H1 (cell line): ENCODE data around the gene SNHG17. TPM values are rescaled to one million over a fixed set of nuclear protein-coding genes. Genes with fewer than 3 reads are reported as not detected.
A peak's percentile ranks its signal among the peaks of the same experiment; 100 is the strongest.

Source experiments
- CTCF ChIA-PET: fragments of 300-600 bp; sonication (Branson Sonifier 250); formaldehyde crosslinking; loops from one replicate; lab custom pipeline; 2021; ENCODE audit not compliant: partially characterized antibody; lab: Charles Lee
- POLR2A ChIA-PET: fragments of 300-600 bp; sonication (Branson Sonifier 250); formaldehyde crosslinking; loops from one replicate; lab custom pipeline; 2021; ENCODE audit warnings: inconsistent platforms; ENCODE audit not compliant: partially characterized antibody; lab: Charles Lee
- DNase-seq, 2 experiments: peaks; one replicate each; pipeline versions ENCODE4 v3.0.0 to v3.0.0-alpha.2; 2010 to 2022; ENCODE audit warnings: low spot score in 2 of 2, low read depth in 1 of 2, mixed read lengths in 1 of 2
- FAIRE-seq: peaks from 2 replicates; lab custom pipeline; 2011; peaks lifted over from hg19 to GRCh38; lab: Jason Lieb, UNC
- H2AFZ ChIP-seq: 2 replicates; pipeline ENCODE4 v1.8.1; 2012; ENCODE audit warnings: low read length, inconsistent platforms
- H2AK5ac ChIP-seq: 2 replicates; pipeline ENCODE4 v1.6.1; 2013; ENCODE audit warnings: low read depth, low read length
- H2BK120ac ChIP-seq: replicated peaks from 2 replicates; pipeline ENCODE3; 2013; ENCODE audit warnings: low read depth, low read length, inconsistent platforms
- H2BK12ac ChIP-seq: 2 replicates; pipeline ENCODE4 v1.6.1; 2013; ENCODE audit warnings: low read depth, low read length
- H2BK15ac ChIP-seq: 2 replicates; pipeline ENCODE4 v1.6.1; 2013; ENCODE audit warnings: low read length
- H2BK20ac ChIP-seq: 2 replicates; pipeline ENCODE4 v1.6.1; 2013; ENCODE audit warnings: low read length
- H2BK5ac ChIP-seq: 2 replicates; pipeline ENCODE4 v1.6.1; 2013; ENCODE audit warnings: low read depth, low read length
- H3K14ac ChIP-seq: 2 replicates; pipeline ENCODE4 v1.6.1; 2013; ENCODE audit warnings: inconsistent platforms; ENCODE audit not compliant: insufficient read length
- H3K18ac ChIP-seq: 2 replicates; pipeline ENCODE4 v1.6.1; 2013; ENCODE audit warnings: low read length; ENCODE audit errors: extremely low read depth
- H3K23ac ChIP-seq: 2 replicates; pipeline ENCODE4 v1.6.1; 2013; ENCODE audit warnings: inconsistent platforms; ENCODE audit not compliant: insufficient read length
- H3K23me2 ChIP-seq: 2 replicates; pipeline ENCODE4 v1.6.1; 2013; ENCODE audit warnings: low read depth, low read length
- H3K27ac ChIP-seq: 2 replicates; pipeline ENCODE4 v1.6.1; 2011; ENCODE audit warnings: low read depth, low read length, inconsistent platforms
- H3K27me3 ChIP-seq, 4 experiments: replicated peaks in 1 of 4; 1 replicate in 1 of 4; 2 replicates in 3 of 4; pipeline versions ENCODE4 v1.6.1 to v1.8.1; 2011 to 2013; ENCODE audit warnings: low read length in 3 of 4, mild to moderate bottlenecking in 3 of 4, inconsistent platforms in 2 of 4, mixed read lengths in 2 of 4, moderate library complexity in 1 of 4; ENCODE audit not compliant: control insufficient read depth in 3 of 4, insufficient read depth in 3 of 4; ENCODE audit errors: extremely low read depth in 1 of 4
- H3K36me3 ChIP-seq, 4 experiments: 2 replicates each; pipeline versions ENCODE4 v1.6.1 to v1.8.1; 2011 to 2013; ENCODE audit warnings: mild to moderate bottlenecking in 4 of 4, low read length in 3 of 4, moderate library complexity in 2 of 4, control low read depth in 1 of 4, inconsistent platforms in 1 of 4; ENCODE audit not compliant: insufficient read depth in 4 of 4, control insufficient read depth in 2 of 4
- H3K4ac ChIP-seq: replicated peaks from 2 replicates; pipeline ENCODE3; 2013; ENCODE audit warnings: low read length, low read depth, mixed read lengths, inconsistent platforms; ENCODE audit not compliant: insufficient read length
- H3K4me1 ChIP-seq, 4 experiments: replicated peaks in 1 of 4; 1 replicate in 1 of 4; 2 replicates in 3 of 4; pipeline versions ENCODE4 v1.6.1 to v1.8.1; 2011 to 2013; ENCODE audit warnings: low read length in 3 of 4, inconsistent platforms in 2 of 4, mixed read lengths in 1 of 4; ENCODE audit not compliant: insufficient read depth in 4 of 4, control insufficient read depth in 3 of 4
- H3K4me2 ChIP-seq, 2 experiments: 2 replicates each; pipeline versions ENCODE4 v1.6.1 to v1.8.1; 2011 to 2013; ENCODE audit warnings: low read depth in 2 of 2, low read length in 2 of 2, control low read depth in 1 of 2, inconsistent platforms in 1 of 2, mild to moderate bottlenecking in 1 of 2; ENCODE audit not compliant: insufficient read depth in 1 of 2
- H3K4me3 ChIP-seq, 4 experiments: fragments of 200-600, 300-600 bp in 1 of 4; sonication (generic), shearing (Covaris generic), sonication (Bioruptor Twin) in 1 of 4; 2 replicates each; pipeline versions ENCODE4 v1.5.1 to v1.8.1; 2011 to 2016; ENCODE audit warnings: low read length in 4 of 4, low read depth in 3 of 4, control low read depth in 2 of 4, inconsistent platforms in 2 of 4, mild to moderate bottlenecking in 2 of 4, mixed read lengths in 1 of 4, moderate library complexity in 1 of 4; ENCODE audit not compliant: insufficient read depth in 2 of 4; ENCODE audit errors: extremely low read depth in 1 of 4
- H3K56ac ChIP-seq: replicated peaks from 2 replicates; pipeline ENCODE3; 2013; ENCODE audit warnings: low read depth, mild to moderate bottlenecking, mixed read lengths, low read length, inconsistent platforms; ENCODE audit not compliant: insufficient read length
- H3K79me1 ChIP-seq: 2 replicates; pipeline ENCODE4 v1.6.1; 2013; ENCODE audit warnings: low read depth, low read length, control low read depth
- H3K79me2 ChIP-seq, 2 experiments: 2 replicates each; pipeline versions ENCODE4 v1.6.1 to v1.8.1; 2012 to 2013; ENCODE audit warnings: low read length in 2 of 2, mild to moderate bottlenecking in 2 of 2, inconsistent platforms in 1 of 2; ENCODE audit not compliant: insufficient read depth in 2 of 2, control insufficient read depth in 1 of 2
- H3K9ac ChIP-seq, 4 experiments: replicated peaks in 1 of 4; 1 replicate in 1 of 4; 2 replicates in 3 of 4; pipeline versions ENCODE4 v1.6.1 to v1.8.1; 2011 to 2013; ENCODE audit warnings: low read depth in 3 of 4, low read length in 3 of 4, control low read depth in 2 of 4, mild to moderate bottlenecking in 2 of 4, moderate library complexity in 2 of 4, inconsistent platforms in 1 of 4; ENCODE audit errors: extremely low read depth in 1 of 4
- H3K9me3 ChIP-seq, 2 experiments: 2 replicates each; pipeline versions ENCODE4 v1.6.1 to v1.8.1; 2012 to 2013; ENCODE audit warnings: mild to moderate bottlenecking in 2 of 2, moderate library complexity in 2 of 2, control low read depth in 1 of 2, inconsistent platforms in 1 of 2, low read depth in 1 of 2, low read length in 1 of 2, mixed read lengths in 1 of 2; ENCODE audit not compliant: insufficient read depth in 2 of 2
- H4K20me1 ChIP-seq, 2 experiments: replicated peaks in 1 of 2; 2 replicates each; pipeline versions ENCODE3 to v1.8.1; 2011 to 2013; ENCODE audit warnings: inconsistent platforms in 2 of 2, low read length in 2 of 2, mild to moderate bottlenecking in 1 of 2; ENCODE audit not compliant: insufficient read depth in 2 of 2, control insufficient read depth in 1 of 2
- H4K5ac ChIP-seq: 2 replicates; pipeline ENCODE4 v1.6.1; 2013; ENCODE audit warnings: low read length, low read depth, mixed read lengths, inconsistent platforms; ENCODE audit not compliant: insufficient read length
- H4K8ac ChIP-seq: 2 replicates; pipeline ENCODE4 v1.8.0; 2013; ENCODE audit warnings: mild to moderate bottlenecking, moderate library complexity, low read length, inconsistent platforms; ENCODE audit not compliant: insufficient read depth; ENCODE audit errors: extremely low read depth
- H4K91ac ChIP-seq: replicated peaks from 2 replicates; pipeline ENCODE3; 2013; ENCODE audit warnings: low read length, mixed read lengths, inconsistent platforms; ENCODE audit not compliant: insufficient read length
- ASH2L ChIP-seq: fragments of 200-600, 300-600 bp; sonication (generic); IDR thresholded peaks from one replicate; pipeline ENCODE4 v1.7.1; 2017; ENCODE audit warnings: low read length
- HDAC6 ChIP-seq: IDR thresholded peaks from one replicate; pipeline ENCODE4 v1.7.1; 2012; ENCODE audit warnings: low read depth, mild to moderate bottlenecking, inconsistent platforms, low read length, moderate library complexity
- JUN ChIP-seq: IDR thresholded peaks from 2 replicates; pipeline ENCODE4 v1.6.1; 2011; ENCODE audit warnings: low read depth, mild to moderate bottlenecking, improper control_type of control experiment, low read length
- MAX ChIP-seq: IDR thresholded peaks from 2 replicates; pipeline ENCODE4 v1.6.1; 2012; ENCODE audit warnings: inconsistent platforms
- POLR2AphosphoS5 ChIP-seq: IDR thresholded peaks from 2 replicates; pipeline ENCODE4 v1.6.1; 2011; ENCODE audit warnings: low read depth, low read length
- RAD21 ChIP-seq, 2 experiments: IDR thresholded peaks in 1 of 2; conservative IDR thresholded peaks in 1 of 2; 2 replicates each; pipeline ENCODE4 v1.6.1; 2011; ENCODE audit warnings: low read depth in 2 of 2, low read length in 2 of 2, improper control_type of control experiment in 1 of 2, inconsistent platforms in 1 of 2, mild to moderate bottlenecking in 1 of 2, moderate library complexity in 1 of 2
- SIN3A ChIP-seq, 2 experiments: IDR thresholded peaks in 1 of 2; conservative IDR thresholded peaks in 1 of 2; 2 replicates each; pipeline ENCODE4 v1.6.1; 2011 to 2012; ENCODE audit warnings: low read length in 2 of 2, improper control_type of control experiment in 1 of 2, low read depth in 1 of 2, mild to moderate bottlenecking in 1 of 2
- WGBS, 2 experiments: shearing (Covaris generic) in 1 of 2; methylation state at CpG; one replicate each; pipeline versions ENCODE4 v1.1.6 to v1.1.7; 2013 to 2015; ENCODE audit warnings: low lambda C conversion rate in 2 of 2, mixed read lengths in 2 of 2, inconsistent platforms in 1 of 2, low coverage in 1 of 2, missing lambda C conversion rate in 1 of 2; ENCODE audit not compliant: insufficient replicate concordance in 2 of 2, insufficient coverage in 1 of 2, insufficient read length in 1 of 2; ENCODE audit errors: extremely low coverage in 1 of 2, missing lambda C conversion rate in 1 of 2; 5-methylcytosine and 5-hydroxymethylcytosine counted together
- polyA plus RNA-seq, 7 experiments: library from polyadenylated mRNA; depleted of rRNA in 3 of 7; stranded (reverse) in 5 of 7; unstranded in 2 of 7; fragments of >200 nt in 5 of 7; fragments of 200-250 nt in 2 of 7; gene quantifications; 1 replicate in 5 of 7; 2 replicates in 1 of 7; 4 replicates in 1 of 7; pipeline versions ENCODE4 v1.2.1 to v1.2.3, GENCODE V29; 2011 to 2013; ENCODE audit warnings: missing spikeins in 2 of 7, mixed read lengths in 2 of 7
- total RNA-seq: library from RNA; stranded (reverse); fragmentation: NEBNext Ultra II Directional; extraction: Animal tissue kit (Norgen Biotek cat#: 25700); gene quantifications from 2 replicates; pipeline ENCODE4 v1.2.1, GENCODE V29; 2021

The SNHG17 gene
- total and polyA plus RNA-seq, 2 of the 8 experiments (the other 6 are each of a cell fraction or from before 2014, with no cell fraction given), result 59.4 to 59.8 TPM

GRCh38 chr20:38429301-38429700 is 5.8 kb downstream of the SNHG17 start:
- H4K8ac ChIP-seq, result no peak overlapping the region
- no peak overlapping the region for H2BK120ac ChIP-seq
- H3K36me3 ChIP-seq, result peaks cover 73 to 100% (median 92%) of the 10 kb centered on the region in 4 experiments
- no peak overlapping the region for H3K18ac ChIP-seq
- no peak overlapping the region for H3K14ac ChIP-seq
- peak overlapping the region; percentile 30; the same call in 1 of the 2 replicates for H2BK5ac ChIP-seq
- no peak overlapping the region for H4K5ac ChIP-seq
- peaks cover 0 to 17% (median 7%) of the 10 kb centered on the region in 4 experiments; a peak in 6 of 7 replicates for H3K4me1 ChIP-seq
- H2AFZ ChIP-seq, result no peak overlapping the region
- H2BK12ac ChIP-seq, result no peak overlapping the region
- no peak overlapping the region for H3K56ac ChIP-seq
- H3K27me3 ChIP-seq, result no peaks in the 10 kb centered on the region
- H4K91ac ChIP-seq, result no peak overlapping the region
- H2AK5ac ChIP-seq, result no peak overlapping the region
- POLR2A ChIA-PET, result interaction anchor here (1.0 to 13.7 kb wide), 4 partner anchors 9 to 91 kb away, joined by 3 to 420 read pairs (median 150); no protein-coding TSS in a partner anchor
- no peak overlapping the region for H3K27ac ChIP-seq
- H2BK20ac ChIP-seq, result no peak overlapping the region
- peak overlapping the region in 1 of 4 experiments; percentile 2; a peak in 1 of 7 replicates for H3K9ac ChIP-seq
- peaks cover 43% of the 10 kb centered on the region for H3K79me1 ChIP-seq
- WGBS, 2 experiments, result 83% methylated on average over 3 of the region's 3 CpGs; no CpG with 5 or more reads in 1 of the 2 experiments
- peaks cover 49 to 63% of the 10 kb centered on the region in 2 experiments for H4K20me1 ChIP-seq
- no peak overlapping the region for H3K4me3 ChIP-seq
- no peak overlapping the region for H3K4me2 ChIP-seq
- TF ChIP-seq RAD21 (IDR thresholded peaks at IDR 0.05 in 1 of 2, conservative IDR thresholded peaks at IDR 0.05 in 1 of 2; ENCODE audit: low read depth in 2 of 2, low read length in 2 of 2) (no peak), POLR2AphosphoS5 (0 out of 2 replicates have a peak, but pooled peaks have one; percentile 8), SIN3A (conservative IDR thresholded peaks at IDR 0.05 in 1 of 2, IDR thresholded peaks at IDR 0.05 in 1 of 2; ENCODE audit: low read depth in 1 of 2, low read length in 2 of 2) (no peak), MAX (no peak), HDAC6 (no peak), ASH2L (no peak), JUN (no peak)
- TF ChIP-seq, all 59 proteins: peak for 1
- H2BK15ac ChIP-seq, result no peak overlapping the region
- H3K9me3 ChIP-seq, result no peaks in the 10 kb centered on the region
- H3K79me2 ChIP-seq, result peaks cover 33 to 93% of the 10 kb centered on the region in 2 experiments
- FAIRE-seq (no peak), DNase-seq (no peak)
- peaks cover 8% of the 10 kb centered on the region for H3K23me2 ChIP-seq
- no peak overlapping the region for H3K4ac ChIP-seq
- CTCF ChIA-PET, result interaction anchor here (0.6 to 7.4 kb wide), 3 partner anchors 11 to 97 kb away, joined by 4 to 85 read pairs (median 7); no protein-coding TSS in a partner anchor
- H3K23ac ChIP-seq, result no peak overlapping the region
